Spleen (tissue), 11 donors: ENCODE data around the gene TSPOAP1. TPM values are rescaled to one million over a fixed set of nuclear protein-coding genes. Genes with fewer than 3 reads are reported as not detected.

ENCODE experiments used
- DNase-seq: peaks from one replicate; pipeline ENCODE4 v3.0.0-alpha.2; 2020
- H3K27ac ChIP-seq, 8 donors: fragments of 200-600 bp; sonication (generic) in 7 of 8; 1 replicate in 4 of 8; 2 replicates in 4 of 8; pipeline versions ENCODE4 v1.5.0 to v1.8.0; 2016 to 2021; ENCODE audit warnings: inconsistent platforms in 4 of 8, mild to moderate bottlenecking in 4 of 8, moderate library complexity in 1 of 8
- H3K27me3 ChIP-seq, 7 donors: fragments of 200-600 bp; sonication (generic) in 6 of 7; replicated peaks in 1 of 7; 1 replicate in 4 of 7; 2 replicates in 3 of 7; pipeline versions ENCODE4 v1.5.0 to v1.8.0; 2016 to 2021; ENCODE audit warnings: inconsistent platforms in 3 of 7, mild to moderate bottlenecking in 1 of 7
- H3K36me3 ChIP-seq, 6 donors: fragments of 200-600 bp; sonication (generic) in 5 of 6; 1 replicate in 4 of 6; 2 replicates in 2 of 6; pipeline versions ENCODE4 v1.5.0 to v1.8.0; 2016 to 2021; ENCODE audit warnings: inconsistent platforms in 2 of 6
- H3K4me1 ChIP-seq, 6 donors: fragments of 200-600 bp; sonication (generic) in 5 of 6; 1 replicate in 3 of 6; 2 replicates in 3 of 6; pipeline versions ENCODE4 v1.5.0 to v1.8.0; 2016 to 2021; ENCODE audit warnings: inconsistent platforms in 3 of 6
- H3K4me3 ChIP-seq, 8 donors: fragments of 200-600 bp; sonication (generic) in 7 of 8; 1 replicate in 4 of 8; 2 replicates in 4 of 8; pipeline versions ENCODE4 v1.5.0 to v1.8.0; 2016 to 2021; ENCODE audit warnings: inconsistent platforms in 4 of 8, mild to moderate bottlenecking in 4 of 8, moderate library complexity in 2 of 8
- H3K9me3 ChIP-seq, 8 donors: fragments of 200-600 bp; sonication (generic) in 7 of 8; 1 replicate in 4 of 8; 2 replicates in 4 of 8; pipeline versions ENCODE4 v1.5.0 to v1.8.0; 2016 to 2021; ENCODE audit warnings: inconsistent platforms in 4 of 8
- CTCF ChIP-seq, 11 experiments: fragments of 200-600 bp in 7 of 11; fragments of 450-650 bp in 4 of 11; sonication (generic) in 4 of 11; IDR thresholded peaks in 8 of 11; conservative IDR thresholded peaks in 3 of 11; 1 replicate in 7 of 11; 2 replicates in 4 of 11; pipeline versions ENCODE4 v1.4.0 to v1.8.0; 2016 to 2021; ENCODE audit warnings: antibody characterized with exemption in 11 of 11, inconsistent platforms in 4 of 11, mild to moderate bottlenecking in 1 of 11
- POLR2A ChIP-seq, 3 donors: fragments of 450-650 bp; IDR thresholded peaks; one replicate each; pipeline ENCODE4 v1.5.1; 2017; ENCODE audit warnings: antibody characterized with exemption in 3 of 3, mild to moderate bottlenecking in 1 of 3
- POLR2AphosphoS5 ChIP-seq, 3 donors: sonication (generic); formaldehyde crosslinking; IDR thresholded peaks; one replicate each; pipeline ENCODE4 v1.5.1; 2017; ENCODE audit warnings: antibody characterized with exemption in 3 of 3
- WGBS, 5 donors: extraction: QIAGEN DNeasy Blood & Tissue Kit in 3 of 5; methylation state at CpG; one replicate each; pipeline versions ENCODE4 v1.1.5 to v1.1.7; 2013 to 2018; 5-methylcytosine and 5-hydroxymethylcytosine counted together
- intact Hi-C: fragments of 100-400 bp; cut with DNase I; formaldehyde crosslinking; loops from one replicate; pipeline ENCODE4 v1.15.0; 2023; ENCODE audit warnings: low total_unique reads
- polyA plus RNA-seq, 3 donors: library from polyadenylated mRNA; stranded (reverse); fragments of 200-250 nt; gene quantifications; one replicate each; pipeline ENCODE4 v1.2.1, GENCODE V29; 2013
- total RNA-seq, 7 donors: library from RNA; depleted of rRNA in 3 of 7; stranded (reverse); fragments of >200 nt in 3 of 7; fragmentation: NEBNext Ultra II Directional in 4 of 7; extraction: Animal tissue kit (Norgen Biotek cat#: 25700) in 4 of 7; gene quantifications; one replicate each; pipeline versions ENCODE4 v1.1.0 to v1.2.1, GENCODE V29; 2016 to 2021
- donor health status: healthy with polysubstance abuse.
- donor health status: DM: no; HTN: no; CAD: no; lungs with moderate emphysema.
- donor health status: DM: no; HTN: no; CAD: no.
- donor health status: Bipolar disorder and iron deficiency.
- donor health status: healthy.
- donor health status: DM: no; HTN: no; CAD: no.
- donor health status: DM: yes; HTN: yes; CAD: no.

Gene TSPOAP1
- total and polyA plus RNA-seq, 10 donors = 11.5 to 31.8 (median 18.6) TPM

GRCh38 chr17:58324409-58325288, 3.9 kb downstream of the TSPOAP1 start:
- Histone ChIP-seq H3K36me3 (peaks cover 0 to 29% (median 0%) of the 10 kb centered on the region in 6 donors), H3K9me3 (no peaks in the 10 kb centered on the region), H3K27me3 (peaks cover 0 to 26% (median 5%) of the 10 kb centered on the region in 7 donors), H3K27ac (peak overlapping the region in 3 of 8 donors; percentile 14 to 100 (median 38)), H3K4me3 (peak overlapping the region; percentile 17 to 68 (median 42)), H3K4me1 (peaks cover 0 to 69% (median 55%) of the 10 kb centered on the region in 6 donors)
- 11 to 36% (median 15%) methylated on average over 13 to 66 of the region's 66 CpGs for WGBS, 5 donors
- intact Hi-C loops = no loop called here
- DNase-seq = peak; percentile 86
- TF ChIP-seq POLR2AphosphoS5 (IDR thresholded peaks at IDR 0.05) (peak in 1 of 3 donors; percentile 42), POLR2A (IDR thresholded peaks at IDR 0.05) (no peak), CTCF (IDR thresholded peaks at IDR 0.05 in 8 of 11, conservative IDR thresholded peaks at IDR 0.05 in 3 of 11) (no peak)

- Histone ChIP-seq H3K9me3 (no peaks in the 10 kb centered on the region), H3K4me3 (peak overlapping the region in 6 of 8 donors; percentile 27 to 68 (median 44)), H3K27ac (peak overlapping the region in 2 of 8 donors; percentile 38 to 100), H3K4me1 (peaks cover 0 to 63% (median 50%) of the 10 kb centered on the region in 6 donors), H3K27me3 (peaks cover 0 to 26% (median 5%) of the 10 kb centered on the region in 7 donors), H3K36me3 (peaks cover 0 to 29% (median 0%) of the 10 kb centered on the region in 6 donors)
- WGBS, 5 donors = 29 to 49% (median 36%) methylated on average over 3 to 13 of the region's 13 CpGs
- no peak for TF ChIP-seq POLR2AphosphoS5 (IDR thresholded peaks at IDR 0.05)
- TF ChIP-seq CTCF (IDR thresholded peaks at IDR 0.05 in 8 of 11, conservative IDR thresholded peaks at IDR 0.05 in 3 of 11) = no peak
- TF ChIP-seq POLR2A (IDR thresholded peaks at IDR 0.05) = no peak
- intact Hi-C loops = no loop called here
- no peak for DNase-seq
These were observed 4.6 kb downstream of the TSPOAP1 start for GRCh38 chr17:58324056-58324408.

- intact Hi-C loops = no loop called here
- TF ChIP-seq POLR2A (IDR thresholded peaks at IDR 0.05) (no peak), POLR2AphosphoS5 (IDR thresholded peaks at IDR 0.05) (no peak), CTCF (IDR thresholded peaks at IDR 0.05 in 8 of 11, conservative IDR thresholded peaks at IDR 0.05 in 3 of 11) (no peak)
- peaks cover 0 to 29% (median 0%) of the 10 kb centered on the region in 6 donors for H3K36me3 ChIP-seq
- peak overlapping the region in 2 of 8 donors; percentile 53 to 68 for H3K4me3 ChIP-seq
- H3K9me3 ChIP-seq = no peaks in the 10 kb centered on the region
- 79 to 88% (median 83%) methylated on average over 7 to 8 of the region's 8 CpGs for WGBS, 5 donors
- no peak overlapping the region for H3K27ac ChIP-seq
- H3K4me1 ChIP-seq = peaks cover 0 to 58% (median 44%) of the 10 kb centered on the region in 6 donors
- peak; percentile 68 for DNase-seq
- peaks cover 0 to 26% (median 5%) of the 10 kb centered on the region in 7 donors for H3K27me3 ChIP-seq
These were observed 5.1 kb downstream of the TSPOAP1 start for GRCh38 chr17:58323366-58324055.
